Naive thymus-derived CD4-positive, alpha-beta T cell (primary cell): ENCODE measurements around the gene RARG. TPM values are rescaled to one million over a fixed set of nuclear protein-coding genes. Genes with fewer than 3 reads are reported as not detected.
A peak's percentile ranks its signal among the peaks of the same experiment; 100 is the strongest.

ENCODE experiments used
- ATAC-seq: fragments of 150-1000 bp; cut with Tn5 transposase; 2 replicates; pipeline ENCODE4 v1.10.0; 2021; ENCODE audit warnings: mild to moderate bottlenecking, moderate library complexity
- CTCF ChIA-PET: fragments of 350-600 bp; sonication (Branson Sonifier 250); formaldehyde crosslinking; loops from one replicate; lab custom pipeline; 2021; ENCODE audit warnings: antibody characterized with exemption; lab: Charles Lee
- POLR2A ChIA-PET: fragments of 350-600 bp; sonication (Branson Sonifier 250); formaldehyde crosslinking; loops from one replicate; lab custom pipeline; 2021; ENCODE audit warnings: antibody characterized with exemption, inconsistent platforms; lab: Charles Lee
- DNase-seq, 9 donors: peaks; one replicate each; pipeline versions ENCODE4 v3.0.0 to v3.0.0-alpha.2; 2020 to 2022; ENCODE audit warnings: mixed read lengths in 1 of 9
- H3K27ac ChIP-seq: one replicate; pipeline ENCODE4 v1.7.0; 2013; ENCODE audit warnings: mild to moderate bottlenecking, low read depth, low read length, moderate library complexity
- H3K27me3 ChIP-seq, 2 donors: one replicate each; pipeline ENCODE4 v1.7.0; 2013; ENCODE audit warnings: low read length in 2 of 2, mild to moderate bottlenecking in 2 of 2, moderate library complexity in 2 of 2; ENCODE audit not compliant: control insufficient read depth in 2 of 2, insufficient read depth in 2 of 2
- H3K36me3 ChIP-seq, 3 experiments: 1 replicate in 2 of 3; 2 replicates in 1 of 3; pipeline ENCODE4 v1.7.0; 2013; ENCODE audit warnings: low read length in 3 of 3, mild to moderate bottlenecking in 3 of 3, moderate library complexity in 1 of 3; ENCODE audit not compliant: insufficient read depth in 3 of 3, control insufficient read depth in 2 of 3
- H3K4me1 ChIP-seq, 2 donors: one replicate each; pipeline ENCODE4 v1.7.0; 2013; ENCODE audit warnings: low read length in 2 of 2, mild to moderate bottlenecking in 2 of 2, moderate library complexity in 1 of 2; ENCODE audit not compliant: control insufficient read depth in 2 of 2, insufficient read depth in 2 of 2
- H3K4me3 ChIP-seq: 2 replicates; pipeline ENCODE4 v1.7.0; 2013; ENCODE audit warnings: mild to moderate bottlenecking, low read length
- H3K9me3 ChIP-seq, 3 experiments: 1 replicate in 2 of 3; 2 replicates in 1 of 3; pipeline ENCODE4 v1.7.0; 2013; ENCODE audit warnings: low read length in 3 of 3; ENCODE audit not compliant: control insufficient read depth in 2 of 3
- H3K27ac Mint-ChIP-seq, 9 donors: one replicate each; pipeline ENCODE4 v1.8.0; 2020 to 2022; ENCODE audit warnings: mixed read lengths in 9 of 9, mild to moderate bottlenecking in 8 of 9, moderate library complexity in 5 of 9, inconsistent platforms in 2 of 9
- H3K27me3 Mint-ChIP-seq, 5 donors: one replicate each; pipeline ENCODE4 v1.8.0; 2021 to 2022; ENCODE audit warnings: mixed read lengths in 5 of 5, mild to moderate bottlenecking in 1 of 5
- H3K36me3 Mint-ChIP-seq, 5 donors: one replicate each; pipeline ENCODE4 v1.8.0; 2020 to 2022; ENCODE audit warnings: mixed read lengths in 5 of 5, mild to moderate bottlenecking in 3 of 5, inconsistent platforms in 1 of 5
- H3K4me1 Mint-ChIP-seq, 7 donors: one replicate each; pipeline ENCODE4 v1.8.0; 2020 to 2022; ENCODE audit warnings: mixed read lengths in 7 of 7, mild to moderate bottlenecking in 3 of 7, inconsistent platforms in 1 of 7
- H3K4me3 Mint-ChIP-seq, 10 donors: one replicate each; pipeline ENCODE4 v1.8.0; 2020 to 2022; ENCODE audit warnings: mild to moderate bottlenecking in 10 of 10, mixed read lengths in 10 of 10, moderate library complexity in 6 of 10, inconsistent platforms in 2 of 10
- H3K9me3 Mint-ChIP-seq, 11 donors: one replicate each; pipeline ENCODE4 v1.8.0; 2020 to 2022; ENCODE audit warnings: mixed read lengths in 11 of 11, mild to moderate bottlenecking in 4 of 11, inconsistent platforms in 1 of 11, moderate library complexity in 1 of 11
- intact Hi-C, 2 donors: fragments of 100-400 bp; cut with micrococcal nuclease; formaldehyde crosslinking; loops; one replicate each; pipeline ENCODE4 v1.15.1; 2023
- polyA plus RNA-seq, 2 donors: library from polyadenylated mRNA; unstranded; fragments of 300-500 nt; fragmentation: Illumina TruSeq; gene quantifications; one replicate each; pipeline ENCODE4 v1.2.3, GENCODE V29; 2021
- total RNA-seq, 6 experiments: library from RNA in 5 of 6; stranded (reverse) in 5 of 6; gene quantifications; 1 replicate in 5 of 6; 2 replicates in 1 of 6; pipeline ENCODE4 v1.2.3 and lab custom pipeline; 2021 to 2026

RARG gene
- total and polyA plus RNA-seq, 7 experiments from 2014 or later = 6.4 to 73.1 (median 22.5) TPM

DNA sequence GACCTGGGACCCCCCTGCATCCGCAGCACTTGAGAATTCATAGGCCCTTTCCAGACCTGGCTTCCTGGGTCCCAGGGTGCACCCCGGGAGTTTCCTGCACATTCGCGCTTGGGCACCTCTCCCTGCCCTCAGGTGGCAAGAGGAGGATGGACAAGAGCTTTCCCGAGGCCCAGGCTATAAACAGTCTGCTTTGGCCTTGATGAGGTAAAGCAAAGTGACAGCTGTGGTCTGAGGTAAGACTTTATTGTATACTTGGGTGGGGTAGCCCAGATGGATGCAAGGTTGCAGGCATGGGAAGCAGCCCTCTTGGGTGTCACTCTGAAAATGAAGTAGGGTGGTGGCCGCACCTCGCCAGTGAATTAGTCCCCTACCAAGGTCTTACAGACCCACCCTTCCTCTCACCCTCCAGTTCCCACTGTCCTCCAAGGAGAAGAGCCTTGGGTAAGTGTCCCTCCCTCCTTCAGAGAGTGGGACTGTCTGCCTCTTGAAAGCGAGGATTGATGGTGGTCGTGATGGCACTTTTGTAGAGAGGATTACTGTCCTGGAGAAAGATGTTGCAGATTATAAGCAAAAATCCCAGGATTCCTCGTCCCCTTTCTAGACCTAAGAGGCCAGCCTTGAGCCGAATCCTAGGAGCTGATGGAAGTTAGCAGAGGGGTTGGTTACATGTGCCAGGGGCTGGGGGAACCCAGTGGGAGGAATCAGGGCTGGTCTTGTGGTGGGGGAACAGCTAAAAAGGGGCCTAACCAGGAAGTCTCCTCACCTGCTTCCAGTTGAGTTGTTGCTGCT, 40.7 kb downstream of the RARG start:
- Mint-ChIP-seq H3K4me3 (no peak overlapping the region), H3K4me1 (peaks cover 11 to 55% (median 27%) of the 10 kb centered on the region in 7 donors), H3K36me3 (peaks cover 9 to 55% (median 26%) of the 10 kb centered on the region in 5 donors), H3K9me3 (no peaks in the 10 kb centered on the region), H3K27me3 (no peaks in the 10 kb centered on the region), H3K27ac (peak overlapping the region in 5 of 9 donors; percentile 12 to 84 (median 32))
- ChIA-PET CTCF (interaction anchor here (5.5 kb wide), 1 partner anchor 33 kb away, joined by 41 read pairs; no protein-coding TSS in a partner anchor), POLR2A (interaction anchor here (0.5 to 12.2 kb wide), 7 partner anchors 8 to 120 kb away, joined by 3 to 217 read pairs (median 5); partner anchors contain the start of genes CSAD and ZNF740)
- peaks cover 32 to 95% (median 38%) of the 10 kb centered on the region in 3 experiments for H3K36me3 ChIP-seq
- H3K27me3 ChIP-seq = no peaks in the 10 kb centered on the region
- intact Hi-C loops = no loop called here
- H3K4me3 ChIP-seq = no peak overlapping the region
- H3K27ac ChIP-seq = no peak overlapping the region
- peaks cover 0 to 10% of the 10 kb centered on the region in 2 donors for H3K4me1 ChIP-seq
- ATAC-seq = no peak
- DNase-seq = no peak
- H3K9me3 ChIP-seq = no peaks in the 10 kb centered on the region

DNA sequence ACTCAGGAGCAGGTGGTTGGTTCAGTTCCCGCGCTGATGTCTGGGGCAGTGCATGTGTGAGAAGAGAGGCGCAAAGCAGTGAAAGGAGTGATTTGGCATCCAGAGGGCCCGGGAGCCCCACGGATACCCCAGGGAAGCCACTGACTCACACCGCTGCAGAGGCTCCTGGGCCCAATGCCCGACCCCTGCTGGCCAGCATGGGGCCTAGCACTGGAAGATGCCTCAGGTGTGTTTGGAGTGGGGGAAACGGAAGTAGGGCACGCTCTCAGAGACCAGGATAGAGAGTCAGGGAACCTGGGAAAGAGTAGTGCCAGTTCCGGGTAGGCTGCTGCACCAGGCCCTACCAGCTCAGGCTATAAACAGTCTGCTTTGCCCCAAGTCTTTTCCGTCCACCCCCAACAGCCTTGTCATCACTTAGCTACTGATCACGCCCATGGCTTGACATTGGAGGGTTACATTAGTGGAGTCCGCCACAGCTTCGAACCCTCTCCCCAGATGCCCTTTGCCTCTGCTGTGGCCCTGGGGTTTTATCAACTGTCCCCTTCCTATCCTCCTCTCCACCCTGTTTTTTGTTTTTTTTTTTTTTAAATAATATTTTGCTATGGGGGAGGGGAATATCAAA, 41.8 kb downstream of the RARG start:
- ATAC-seq (peak; percentile 85), DNase-seq (peak in 7 of 9 donors; percentile 42 to 57 (median 52))
- peaks cover 9 to 55% (median 30%) of the 10 kb centered on the region in 7 donors for H3K4me1 Mint-ChIP-seq
- Histone ChIP-seq H3K4me1 (peaks cover 0 to 11% of the 10 kb centered on the region in 2 donors), H3K9me3 (no peaks in the 10 kb centered on the region), H3K27me3 (no peaks in the 10 kb centered on the region), H3K27ac (peak overlapping the region; percentile 37), H3K4me3 (no peak overlapping the region), H3K36me3 (peaks cover 22 to 95% (median 38%) of the 10 kb centered on the region in 3 experiments)
- peaks cover 6 to 45% (median 28%) of the 10 kb centered on the region in 5 donors for H3K36me3 Mint-ChIP-seq
- intact Hi-C loops = loop anchor here in 1 of 2 donors (1.0 kb wide), 3 partner anchors 8 to 31 kb away; partner anchors contain the start of genes CSAD and ZNF740
- no peaks in the 10 kb centered on the region for H3K27me3 Mint-ChIP-seq
- no peaks in the 10 kb centered on the region for H3K9me3 Mint-ChIP-seq
- peak overlapping the region in 8 of 9 donors; percentile 36 to 89 (median 68) for H3K27ac Mint-ChIP-seq
- ChIA-PET POLR2A (interaction anchor here (0.6 to 12.2 kb wide), 6 partner anchors 9 to 29 kb away, joined by 4 to 217 read pairs (median 6); partner anchors contain the start of genes CSAD and ZNF740), CTCF (interaction anchor here (0.7 to 5.5 kb wide), 4 partner anchors 10 to 111 kb away, joined by 3 to 41 read pairs (median 4); partner anchors contain the start of genes CSAD, SPRYD3 and ZNF740)
- H3K4me3 Mint-ChIP-seq = peak overlapping the region in 1 of 10 donors; percentile 25

DNA sequence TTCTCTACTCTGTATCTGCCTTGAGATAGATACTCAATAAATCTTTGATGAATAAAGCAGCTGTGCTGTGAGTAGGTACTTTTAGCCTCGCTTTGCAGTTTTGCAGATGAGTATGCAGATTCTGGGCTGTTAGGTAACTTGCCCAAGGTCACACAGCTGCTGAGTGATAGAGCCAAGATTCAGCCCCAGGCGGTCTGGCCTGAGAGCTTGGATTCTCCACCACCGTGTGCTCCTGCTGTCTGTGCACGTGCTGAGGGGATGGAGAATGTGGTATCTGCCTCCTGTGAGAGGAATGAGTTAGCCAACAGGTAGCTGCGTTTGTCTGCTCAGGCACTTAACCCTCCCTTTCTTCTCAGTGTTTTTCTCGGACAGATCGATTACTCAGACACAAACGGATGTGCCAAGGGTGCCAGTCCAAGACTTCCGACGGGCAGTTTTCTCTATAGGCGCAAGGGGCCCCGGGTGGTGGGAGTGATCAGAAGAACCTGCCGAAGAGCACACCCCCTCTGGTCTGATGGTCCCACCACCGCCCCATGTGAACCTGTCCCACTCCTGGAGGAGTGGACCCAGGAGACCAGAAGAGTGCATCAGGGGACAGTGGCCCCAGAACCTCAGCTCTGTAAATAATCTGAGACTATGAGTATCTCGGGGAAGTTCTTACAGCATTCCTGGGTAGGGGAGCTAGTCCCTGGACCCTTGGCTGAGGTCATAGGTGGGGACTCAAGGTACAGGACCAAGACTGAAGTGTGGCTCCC, 44.7 kb downstream of the RARG start:
- Mint-ChIP-seq H3K9me3 (peaks cover 0 to 3% (median 0%) of the 10 kb centered on the region in 11 donors), H3K4me3 (peak overlapping the region in 1 of 10 donors; percentile 25), H3K27me3 (no peaks in the 10 kb centered on the region), H3K4me1 (peaks cover 28 to 71% (median 52%) of the 10 kb centered on the region in 7 donors), H3K27ac (peak overlapping the region in 5 of 9 donors; percentile 31 to 74 (median 51)), H3K36me3 (peaks cover 12 to 55% (median 37%) of the 10 kb centered on the region in 5 donors)
- Histone ChIP-seq H3K4me1 (peaks cover 11 to 35% of the 10 kb centered on the region in 2 donors), H3K4me3 (no peak overlapping the region), H3K36me3 (peaks cover 24 to 92% (median 34%) of the 10 kb centered on the region in 3 experiments), H3K27me3 (no peaks in the 10 kb centered on the region), H3K9me3 (no peaks in the 10 kb centered on the region), H3K27ac (no peak overlapping the region)
- no peak for ATAC-seq
- POLR2A ChIA-PET = interaction anchor here (0.8 to 12.2 kb wide), 8 partner anchors 8 to 136 kb away, joined by 3 to 217 read pairs (median 3); partner anchors contain the start of gene ITGB7
- DNase-seq = no peak
- intact Hi-C loops = no loop called here
- CTCF ChIA-PET = interaction anchor here (0.6 to 2.2 kb wide), 8 partner anchors 8 to 159 kb away, joined by 3 to 10 read pairs (median 4); no protein-coding TSS in a partner anchor

- Mint-ChIP-seq H3K27me3 (no peaks in the 10 kb centered on the region), H3K27ac (peak overlapping the region in 3 of 9 donors; percentile 26 to 37 (median 28)), H3K9me3 (peaks cover 0 to 3% (median 0%) of the 10 kb centered on the region in 11 donors), H3K4me3 (no peak overlapping the region), H3K4me1 (peaks cover 34 to 72% (median 58%) of the 10 kb centered on the region in 7 donors), H3K36me3 (peaks cover 13 to 61% (median 41%) of the 10 kb centered on the region in 5 donors)
- H3K27ac ChIP-seq = no peak overlapping the region
- peaks cover 26 to 90% (median 28%) of the 10 kb centered on the region in 3 experiments for H3K36me3 ChIP-seq
- H3K9me3 ChIP-seq = no peaks in the 10 kb centered on the region
- no peak overlapping the region for H3K4me3 ChIP-seq
- H3K4me1 ChIP-seq = peaks cover 17 to 40% of the 10 kb centered on the region in 2 donors
- H3K27me3 ChIP-seq = no peaks in the 10 kb centered on the region
- ATAC-seq = no peak
- intact Hi-C loops = no loop called here
- POLR2A ChIA-PET = interaction anchor here (0.9 to 12.2 kb wide), 2 partner anchors 11 to 13 kb away, joined by 3 to 217 read pairs; no protein-coding TSS in a partner anchor
- no peak for DNase-seq
- CTCF ChIA-PET = interaction anchor here (0.7 to 2.2 kb wide), 6 partner anchors 8 to 160 kb away, joined by 3 to 10 read pairs (median 4); no protein-coding TSS in a partner anchor
These were observed 45.3 kb downstream of the RARG start for GRCh38 chr12:53186745-53187144.

- no peaks in the 10 kb centered on the region for H3K27me3 Mint-ChIP-seq
- H3K4me3 Mint-ChIP-seq = peak overlapping the region in 3 of 10 donors; percentile 10 to 84 (median 32)
- ChIA-PET POLR2A (interaction anchor here (0.9 to 12.2 kb wide), 4 partner anchors 9 to 35 kb away, joined by 3 to 217 read pairs (median 3); no protein-coding TSS in a partner anchor), CTCF (interaction anchor here (0.5 to 1.5 kb wide), 5 partner anchors 13 to 30 kb away, joined by 3 to 5 read pairs (median 4); no protein-coding TSS in a partner anchor)
- ATAC-seq (no peak), DNase-seq (no peak)
- Histone ChIP-seq H3K9me3 (no peaks in the 10 kb centered on the region), H3K4me3 (no peak overlapping the region), H3K4me1 (peaks cover 24 to 46% of the 10 kb centered on the region in 2 donors), H3K27me3 (no peaks in the 10 kb centered on the region), H3K27ac (peak overlapping the region; percentile 22), H3K36me3 (peaks cover 20 to 81% (median 27%) of the 10 kb centered on the region in 3 experiments)
- intact Hi-C loops = loop anchor here in 1 of 2 donors (1.0 kb wide), 1 partner anchor 26 kb away; no protein-coding TSS in a partner anchor
- peaks cover 41 to 72% (median 62%) of the 10 kb centered on the region in 7 donors for H3K4me1 Mint-ChIP-seq
- H3K9me3 Mint-ChIP-seq = peaks cover 0 to 3% (median 0%) of the 10 kb centered on the region in 11 donors
- H3K36me3 Mint-ChIP-seq = peaks cover 13 to 57% (median 41%) of the 10 kb centered on the region in 5 donors
- H3K27ac Mint-ChIP-seq = peak overlapping the region in 6 of 9 donors; percentile 3 to 86 (median 63)
These were observed 46.3 kb downstream of the RARG start for GRCh38 chr12:53185582-53186153.
